H1 (cell line): ENCODE measurements around the gene DAAM1. TPM values are rescaled to one million over a fixed set of nuclear protein-coding genes. Genes with fewer than 3 reads are reported as not detected.

Experiments used
- CTCF ChIA-PET: fragments of 300-600 bp; sonication (Branson Sonifier 250); formaldehyde crosslinking; loops from one replicate; lab custom pipeline; 2021; ENCODE audit not compliant: partially characterized antibody; lab: Charles Lee
- POLR2A ChIA-PET: fragments of 300-600 bp; sonication (Branson Sonifier 250); formaldehyde crosslinking; loops from one replicate; lab custom pipeline; 2021; ENCODE audit warnings: inconsistent platforms; ENCODE audit not compliant: partially characterized antibody; lab: Charles Lee
- DNase-seq, 2 experiments: peaks; one replicate each; pipeline versions ENCODE4 v3.0.0 to v3.0.0-alpha.2; 2010 to 2022; ENCODE audit warnings: low spot score in 2 of 2, low read depth in 1 of 2, mixed read lengths in 1 of 2
- FAIRE-seq: peaks from 2 replicates; lab custom pipeline; 2011; peaks lifted over from hg19 to GRCh38; lab: Jason Lieb, UNC
- H2AFZ ChIP-seq: 2 replicates; pipeline ENCODE4 v1.8.1; 2012; ENCODE audit warnings: low read length, inconsistent platforms
- H2AK5ac ChIP-seq: 2 replicates; pipeline ENCODE4 v1.6.1; 2013; ENCODE audit warnings: low read depth, low read length
- H2BK120ac ChIP-seq: replicated peaks from 2 replicates; pipeline ENCODE3; 2013; ENCODE audit warnings: low read depth, low read length, inconsistent platforms
- H2BK12ac ChIP-seq: 2 replicates; pipeline ENCODE4 v1.6.1; 2013; ENCODE audit warnings: low read depth, low read length
- H2BK15ac ChIP-seq: 2 replicates; pipeline ENCODE4 v1.6.1; 2013; ENCODE audit warnings: low read length
- H2BK20ac ChIP-seq: 2 replicates; pipeline ENCODE4 v1.6.1; 2013; ENCODE audit warnings: low read length
- H2BK5ac ChIP-seq: 2 replicates; pipeline ENCODE4 v1.6.1; 2013; ENCODE audit warnings: low read depth, low read length
- H3K14ac ChIP-seq: 2 replicates; pipeline ENCODE4 v1.6.1; 2013; ENCODE audit warnings: inconsistent platforms; ENCODE audit not compliant: insufficient read length
- H3K18ac ChIP-seq: 2 replicates; pipeline ENCODE4 v1.6.1; 2013; ENCODE audit warnings: low read length; ENCODE audit errors: extremely low read depth
- H3K23ac ChIP-seq: 2 replicates; pipeline ENCODE4 v1.6.1; 2013; ENCODE audit warnings: inconsistent platforms; ENCODE audit not compliant: insufficient read length
- H3K23me2 ChIP-seq: 2 replicates; pipeline ENCODE4 v1.6.1; 2013; ENCODE audit warnings: low read depth, low read length
- H3K27ac ChIP-seq: 2 replicates; pipeline ENCODE4 v1.6.1; 2011; ENCODE audit warnings: low read depth, low read length, inconsistent platforms
- H3K27me3 ChIP-seq, 4 experiments: replicated peaks in 1 of 4; 1 replicate in 1 of 4; 2 replicates in 3 of 4; pipeline versions ENCODE4 v1.6.1 to v1.8.1; 2011 to 2013; ENCODE audit warnings: low read length in 3 of 4, mild to moderate bottlenecking in 3 of 4, inconsistent platforms in 2 of 4, mixed read lengths in 2 of 4, moderate library complexity in 1 of 4; ENCODE audit not compliant: control insufficient read depth in 3 of 4, insufficient read depth in 3 of 4; ENCODE audit errors: extremely low read depth in 1 of 4
- H3K36me3 ChIP-seq, 4 experiments: 2 replicates each; pipeline versions ENCODE4 v1.6.1 to v1.8.1; 2011 to 2013; ENCODE audit warnings: mild to moderate bottlenecking in 4 of 4, low read length in 3 of 4, moderate library complexity in 2 of 4, control low read depth in 1 of 4, inconsistent platforms in 1 of 4; ENCODE audit not compliant: insufficient read depth in 4 of 4, control insufficient read depth in 2 of 4
- H3K4ac ChIP-seq: replicated peaks from 2 replicates; pipeline ENCODE3; 2013; ENCODE audit warnings: low read length, low read depth, mixed read lengths, inconsistent platforms; ENCODE audit not compliant: insufficient read length
- H3K4me1 ChIP-seq, 4 experiments: replicated peaks in 1 of 4; 1 replicate in 1 of 4; 2 replicates in 3 of 4; pipeline versions ENCODE4 v1.6.1 to v1.8.1; 2011 to 2013; ENCODE audit warnings: low read length in 3 of 4, inconsistent platforms in 2 of 4, mixed read lengths in 1 of 4; ENCODE audit not compliant: insufficient read depth in 4 of 4, control insufficient read depth in 3 of 4
- H3K4me2 ChIP-seq, 2 experiments: 2 replicates each; pipeline versions ENCODE4 v1.6.1 to v1.8.1; 2011 to 2013; ENCODE audit warnings: low read depth in 2 of 2, low read length in 2 of 2, control low read depth in 1 of 2, inconsistent platforms in 1 of 2, mild to moderate bottlenecking in 1 of 2; ENCODE audit not compliant: insufficient read depth in 1 of 2
- H3K4me3 ChIP-seq, 4 experiments: fragments of 200-600, 300-600 bp in 1 of 4; sonication (generic), shearing (Covaris generic), sonication (Bioruptor Twin) in 1 of 4; 2 replicates each; pipeline versions ENCODE4 v1.5.1 to v1.8.1; 2011 to 2016; ENCODE audit warnings: low read length in 4 of 4, low read depth in 3 of 4, control low read depth in 2 of 4, inconsistent platforms in 2 of 4, mild to moderate bottlenecking in 2 of 4, mixed read lengths in 1 of 4, moderate library complexity in 1 of 4; ENCODE audit not compliant: insufficient read depth in 2 of 4; ENCODE audit errors: extremely low read depth in 1 of 4
- H3K56ac ChIP-seq: replicated peaks from 2 replicates; pipeline ENCODE3; 2013; ENCODE audit warnings: low read depth, mild to moderate bottlenecking, mixed read lengths, low read length, inconsistent platforms; ENCODE audit not compliant: insufficient read length
- H3K79me1 ChIP-seq: 2 replicates; pipeline ENCODE4 v1.6.1; 2013; ENCODE audit warnings: low read depth, low read length, control low read depth
- H3K79me2 ChIP-seq, 2 experiments: 2 replicates each; pipeline versions ENCODE4 v1.6.1 to v1.8.1; 2012 to 2013; ENCODE audit warnings: low read length in 2 of 2, mild to moderate bottlenecking in 2 of 2, inconsistent platforms in 1 of 2; ENCODE audit not compliant: insufficient read depth in 2 of 2, control insufficient read depth in 1 of 2
- H3K9ac ChIP-seq, 4 experiments: replicated peaks in 1 of 4; 1 replicate in 1 of 4; 2 replicates in 3 of 4; pipeline versions ENCODE4 v1.6.1 to v1.8.1; 2011 to 2013; ENCODE audit warnings: low read depth in 3 of 4, low read length in 3 of 4, control low read depth in 2 of 4, mild to moderate bottlenecking in 2 of 4, moderate library complexity in 2 of 4, inconsistent platforms in 1 of 4; ENCODE audit errors: extremely low read depth in 1 of 4
- H3K9me3 ChIP-seq, 2 experiments: 2 replicates each; pipeline versions ENCODE4 v1.6.1 to v1.8.1; 2012 to 2013; ENCODE audit warnings: mild to moderate bottlenecking in 2 of 2, moderate library complexity in 2 of 2, control low read depth in 1 of 2, inconsistent platforms in 1 of 2, low read depth in 1 of 2, low read length in 1 of 2, mixed read lengths in 1 of 2; ENCODE audit not compliant: insufficient read depth in 2 of 2
- H4K20me1 ChIP-seq, 2 experiments: replicated peaks in 1 of 2; 2 replicates each; pipeline versions ENCODE3 to v1.8.1; 2011 to 2013; ENCODE audit warnings: inconsistent platforms in 2 of 2, low read length in 2 of 2, mild to moderate bottlenecking in 1 of 2; ENCODE audit not compliant: insufficient read depth in 2 of 2, control insufficient read depth in 1 of 2
- H4K5ac ChIP-seq: 2 replicates; pipeline ENCODE4 v1.6.1; 2013; ENCODE audit warnings: low read length, low read depth, mixed read lengths, inconsistent platforms; ENCODE audit not compliant: insufficient read length
- H4K8ac ChIP-seq: 2 replicates; pipeline ENCODE4 v1.8.0; 2013; ENCODE audit warnings: mild to moderate bottlenecking, moderate library complexity, low read length, inconsistent platforms; ENCODE audit not compliant: insufficient read depth; ENCODE audit errors: extremely low read depth
- H4K91ac ChIP-seq: replicated peaks from 2 replicates; pipeline ENCODE3; 2013; ENCODE audit warnings: low read length, mixed read lengths, inconsistent platforms; ENCODE audit not compliant: insufficient read length
- CHD1 ChIP-seq: IDR thresholded peaks from 2 replicates; pipeline ENCODE4 v1.6.1; 2012; ENCODE audit warnings: low read depth, low read length, improper control_type of control experiment
- WGBS, 2 experiments: shearing (Covaris generic) in 1 of 2; methylation state at CpG; one replicate each; pipeline versions ENCODE4 v1.1.6 to v1.1.7; 2013 to 2015; ENCODE audit warnings: low lambda C conversion rate in 2 of 2, mixed read lengths in 2 of 2, inconsistent platforms in 1 of 2, low coverage in 1 of 2, missing lambda C conversion rate in 1 of 2; ENCODE audit not compliant: insufficient replicate concordance in 2 of 2, insufficient coverage in 1 of 2, insufficient read length in 1 of 2; ENCODE audit errors: extremely low coverage in 1 of 2, missing lambda C conversion rate in 1 of 2; 5-methylcytosine and 5-hydroxymethylcytosine counted together
- polyA plus RNA-seq, 7 experiments: library from polyadenylated mRNA; depleted of rRNA in 3 of 7; stranded (reverse) in 5 of 7; unstranded in 2 of 7; fragments of >200 nt in 5 of 7; fragments of 200-250 nt in 2 of 7; gene quantifications; 1 replicate in 5 of 7; 2 replicates in 1 of 7; 4 replicates in 1 of 7; pipeline versions ENCODE4 v1.2.1 to v1.2.3, GENCODE V29; 2011 to 2013; ENCODE audit warnings: missing spikeins in 2 of 7, mixed read lengths in 2 of 7
- total RNA-seq: library from RNA; stranded (reverse); fragmentation: NEBNext Ultra II Directional; extraction: Animal tissue kit (Norgen Biotek cat#: 25700); gene quantifications from 2 replicates; pipeline ENCODE4 v1.2.1, GENCODE V29; 2021
- TF ChIP-seq, protein P1 (sequence below): IDR thresholded peaks from 2 replicates; pipeline ENCODE4 v1.6.1; 2012; ENCODE audit warnings: low read length, inconsistent platforms

The DAAM1 gene
- total and polyA plus RNA-seq, 2 of the 8 experiments (the other 6 are each of a cell fraction or from before 2014, with no cell fraction given) = 5.0 to 44.9 TPM

DNA sequence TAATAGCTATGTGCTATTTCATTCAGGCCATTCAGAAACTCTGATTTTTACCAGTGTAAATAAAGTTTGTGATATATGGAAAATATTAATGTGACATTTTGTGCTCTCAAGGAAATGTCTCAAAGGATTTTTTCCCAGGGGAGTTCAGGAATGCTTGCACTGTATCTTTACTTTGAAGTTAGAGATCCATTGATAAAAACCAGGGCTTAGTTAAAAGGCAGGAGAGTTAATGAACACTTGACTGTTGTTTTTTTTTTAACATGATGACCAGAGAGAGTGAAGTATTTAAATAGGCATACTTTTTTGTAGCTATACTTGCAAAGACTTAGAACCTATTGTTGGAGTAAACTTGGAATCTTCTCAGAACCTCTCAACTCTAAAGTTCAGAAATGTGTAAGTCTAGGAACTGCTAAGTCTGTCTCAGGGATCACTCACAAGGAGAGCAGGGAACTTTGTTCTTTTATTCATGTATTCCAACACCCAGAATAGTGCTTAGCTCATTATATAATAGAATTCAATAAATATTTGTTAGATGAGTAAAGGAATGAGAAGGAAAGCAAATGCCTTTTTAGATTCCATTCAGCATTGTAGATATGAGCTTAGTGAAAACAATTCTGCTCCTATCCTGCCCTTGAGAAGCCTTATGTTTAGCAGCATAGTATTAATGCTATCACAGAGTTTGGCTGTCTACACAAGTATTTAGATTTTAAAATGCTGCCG is 117.5 kb downstream of the DAAM1 start:
- Histone ChIP-seq H2BK120ac (no peak overlapping the region), H4K5ac (no peak overlapping the region), H3K4me3 (no peak overlapping the region), H4K8ac (no peak overlapping the region), H4K91ac (no peak overlapping the region), H3K4ac (no peak overlapping the region), H2BK5ac (no peak overlapping the region), H3K14ac (no peak overlapping the region), H3K79me1 (no peaks in the 10 kb centered on the region), H3K56ac (no peak overlapping the region), H3K79me2 (no peaks in the 10 kb centered on the region), H3K27ac (no peak overlapping the region), H2AFZ (no peak overlapping the region), H4K20me1 (no peaks in the 10 kb centered on the region), H3K18ac (no peak overlapping the region), H3K23ac (no peak overlapping the region), H3K4me1 (no peaks in the 10 kb centered on the region; a peak in 2 of 7 replicates), H2AK5ac (no peak overlapping the region), H3K9ac (no peak overlapping the region), H3K23me2 (no peaks in the 10 kb centered on the region), H3K9me3 (no peaks in the 10 kb centered on the region), H2BK12ac (no peak overlapping the region), H3K27me3 (no peaks in the 10 kb centered on the region), H3K4me2 (no peak overlapping the region), H3K36me3 (no peaks in the 10 kb centered on the region), H2BK20ac (no peak overlapping the region), H2BK15ac (no peak overlapping the region)
- FAIRE-seq (no peak), DNase-seq (no peak)
- no peak for TF ChIP-seq CHD1
- TF ChIP-seq, protein P1, sequence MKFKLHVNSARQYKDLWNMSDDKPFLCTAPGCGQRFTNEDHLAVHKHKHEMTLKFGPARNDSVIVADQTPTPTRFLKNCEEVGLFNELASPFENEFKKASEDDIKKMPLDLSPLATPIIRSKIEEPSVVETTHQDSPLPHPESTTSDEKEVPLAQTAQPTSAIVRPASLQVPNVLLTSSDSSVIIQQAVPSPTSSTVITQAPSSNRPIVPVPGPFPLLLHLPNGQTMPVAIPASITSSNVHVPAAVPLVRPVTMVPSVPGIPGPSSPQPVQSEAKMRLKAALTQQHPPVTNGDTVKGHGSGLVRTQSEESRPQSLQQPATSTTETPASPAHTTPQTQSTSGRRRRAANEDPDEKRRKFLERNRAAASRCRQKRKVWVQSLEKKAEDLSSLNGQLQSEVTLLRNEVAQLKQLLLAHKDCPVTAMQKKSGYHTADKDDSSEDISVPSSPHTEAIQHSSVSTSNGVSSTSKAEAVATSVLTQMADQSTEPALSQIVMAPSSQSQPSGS = no peak
- 91% methylated on average over 1 of the region's 1 CpG; no CpG with 5 or more reads in 1 of the 2 experiments for WGBS, 2 experiments
- POLR2A ChIA-PET = no interaction called here
- CTCF ChIA-PET = interaction anchor here (0.6 to 2.2 kb wide), 7 partner anchors 10 to 349 kb away, joined by 3 to 9 read pairs (median 6); no protein-coding TSS in a partner anchor
